HG02642 (cell line): ENCODE measurements around the gene PTGFR.

Source experiments
- ATAC-seq: cut with Tn5 transposase; IDR thresholded peaks from one replicate; pipeline ENCODE4 v1.9.1; 2021; ENCODE audit warnings: mild to moderate bottlenecking; ENCODE audit not compliant: unreplicated experiment, poor library complexity

PTGFR gene

DNA sequence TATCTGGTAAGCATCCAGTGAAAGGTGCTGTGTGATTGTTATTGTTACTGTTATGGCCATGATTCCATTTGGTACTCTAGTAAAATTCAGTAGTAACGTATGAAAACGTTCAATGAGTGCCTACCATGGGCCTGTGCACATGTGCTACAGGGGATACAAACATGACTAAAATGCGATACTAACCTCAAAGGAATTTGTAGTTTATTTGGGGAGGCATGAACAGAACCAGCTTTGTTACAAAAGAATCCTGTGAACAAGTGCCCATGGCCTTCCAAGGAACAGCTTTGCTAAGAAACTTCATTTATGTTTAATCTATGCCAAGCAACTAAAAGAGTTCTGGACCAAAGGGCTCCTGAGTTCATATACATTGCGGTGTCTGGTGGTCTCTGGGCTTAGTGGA lies 28.7 kb downstream of the PTGFR start:
- ATAC-seq, result no peak

DNA sequence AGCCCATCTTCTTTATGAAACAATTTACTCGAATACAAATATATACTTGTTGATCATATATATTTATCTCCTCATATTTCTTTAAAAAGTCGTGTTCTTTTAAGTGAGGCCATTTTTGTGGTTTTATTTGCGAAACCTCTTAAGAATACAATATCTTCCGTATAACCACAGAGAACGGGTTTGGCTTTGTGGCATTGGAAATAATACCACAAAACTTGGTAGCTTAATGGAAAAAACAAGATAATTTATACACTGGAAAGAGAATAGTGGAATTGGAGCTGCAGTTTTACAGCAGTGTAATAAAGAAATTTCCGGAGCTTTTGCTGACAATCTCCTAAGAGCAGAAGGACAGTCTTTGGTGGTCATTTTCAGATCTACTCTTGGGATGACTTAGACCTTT lies 29.4 kb downstream of the PTGFR start:
- no peak for ATAC-seq

GRCh38 chr1:78520843-78521242 lies 30.1 kb downstream of the PTGFR start:
- no peak for ATAC-seq

DNA sequence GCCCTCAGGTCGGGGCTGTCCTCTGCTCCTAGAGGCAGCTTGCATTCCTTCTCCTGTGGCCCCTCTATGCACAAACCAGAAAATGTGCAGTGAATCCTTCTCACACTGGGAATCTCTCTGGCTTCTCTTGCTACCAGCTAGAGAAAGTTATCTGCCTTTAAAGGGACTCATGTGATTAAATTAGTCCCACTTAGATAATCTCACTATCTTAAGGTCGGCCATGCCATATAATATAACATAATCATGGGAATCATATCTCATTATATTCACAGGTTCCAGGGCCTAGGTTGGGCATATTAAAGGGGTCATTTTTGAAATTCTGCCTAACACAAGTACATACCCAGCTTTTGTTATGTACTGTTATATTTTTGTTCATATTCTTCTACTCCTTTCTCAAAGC lies 31.4 kb downstream of the PTGFR start:
- ATAC-seq, result no peak

GRCh38 chr1:78526496-78526895 lies 35.7 kb downstream of the PTGFR start:
- ATAC-seq, result no peak

DNA sequence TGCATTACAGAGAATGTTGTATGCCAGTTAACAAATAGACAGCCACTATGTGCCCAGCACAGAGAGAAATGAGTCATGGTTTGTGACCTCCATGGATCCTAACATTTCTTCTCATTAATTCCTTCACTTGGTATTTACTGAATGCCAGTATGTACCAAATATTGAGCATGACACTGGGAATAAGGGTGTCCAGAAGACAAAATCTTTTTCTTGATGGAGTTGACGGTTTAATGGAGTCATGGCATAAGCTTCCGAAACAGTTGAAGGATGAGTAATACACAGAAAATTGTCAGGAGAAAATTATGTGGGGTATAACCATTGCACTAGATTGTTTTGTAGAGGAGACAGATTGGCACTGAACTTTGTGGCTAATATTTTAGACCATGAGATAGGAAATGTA lies 36.9 kb downstream of the PTGFR start:
- no peak for ATAC-seq

DNA sequence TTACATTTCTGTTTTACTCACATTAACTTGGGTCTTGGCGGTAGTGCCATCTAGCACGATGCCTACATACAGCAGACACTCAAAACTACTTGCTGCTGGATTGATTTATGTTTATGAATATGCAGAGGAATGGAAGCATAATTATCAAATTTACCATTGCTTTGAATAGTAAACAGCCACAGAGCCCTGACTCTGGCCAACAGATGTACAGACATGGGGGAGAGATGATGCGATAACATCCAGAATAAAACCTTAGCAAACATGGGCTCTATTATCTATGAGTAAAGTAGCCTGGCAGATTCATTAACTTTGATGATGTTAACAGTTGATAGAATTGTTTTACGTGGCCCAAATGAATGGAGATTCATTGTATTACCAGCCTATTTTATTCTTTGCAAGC lies 42.8 kb downstream of the PTGFR start:
- ATAC-seq, result no peak

DNA sequence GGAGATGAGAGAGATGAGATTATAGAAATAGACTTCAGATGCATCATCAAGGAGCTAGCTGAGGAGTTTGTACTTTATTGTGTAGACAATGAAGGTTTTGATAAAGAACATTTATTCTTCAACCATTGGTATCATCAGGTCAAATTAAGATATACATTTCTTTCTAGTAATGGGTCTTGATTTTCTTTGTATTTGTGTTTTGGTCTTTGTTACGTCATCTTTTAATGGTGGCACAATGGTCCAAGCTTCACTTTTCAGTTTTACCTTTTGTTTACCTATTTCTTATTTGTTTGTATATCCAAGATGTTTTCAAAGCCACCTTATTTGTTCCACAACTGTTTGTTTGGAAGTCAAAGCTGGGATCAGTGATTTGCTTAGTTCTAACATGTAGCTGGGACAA lies 44.5 kb downstream of the PTGFR start:
- no peak for ATAC-seq

GRCh38 chr1:78536427-78536826 lies 45.7 kb downstream of the PTGFR start:
- ATAC-seq, result no peak

- ATAC-seq, result no peak
Observed at GRCh38 chr1:78540048-78540447, 49.3 kb downstream of the PTGFR start.

DNA sequence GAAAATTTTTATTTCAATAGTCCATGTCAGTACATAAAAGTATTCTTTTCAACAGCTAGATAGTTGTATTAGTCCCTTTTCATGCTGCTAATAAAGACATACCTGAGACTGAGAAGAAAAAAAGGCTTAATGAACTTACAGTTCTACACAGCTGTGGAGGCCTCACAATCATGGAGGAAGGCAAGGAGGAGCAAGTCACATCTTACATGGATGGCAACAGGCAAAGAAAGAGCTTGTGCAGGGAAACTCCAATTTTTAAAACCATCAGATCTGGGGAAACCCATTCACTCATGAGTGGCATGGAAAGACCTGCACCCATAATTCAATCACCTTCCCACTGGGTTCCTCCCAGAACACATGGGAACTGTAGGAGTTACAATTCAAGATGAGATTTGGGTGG lies 50.7 kb downstream of the PTGFR start:
- ATAC-seq, result no peak

- no peak for ATAC-seq
Observed at GRCh38 chr1:78543941-78544643, 53.3 kb downstream of the PTGFR start.

DNA sequence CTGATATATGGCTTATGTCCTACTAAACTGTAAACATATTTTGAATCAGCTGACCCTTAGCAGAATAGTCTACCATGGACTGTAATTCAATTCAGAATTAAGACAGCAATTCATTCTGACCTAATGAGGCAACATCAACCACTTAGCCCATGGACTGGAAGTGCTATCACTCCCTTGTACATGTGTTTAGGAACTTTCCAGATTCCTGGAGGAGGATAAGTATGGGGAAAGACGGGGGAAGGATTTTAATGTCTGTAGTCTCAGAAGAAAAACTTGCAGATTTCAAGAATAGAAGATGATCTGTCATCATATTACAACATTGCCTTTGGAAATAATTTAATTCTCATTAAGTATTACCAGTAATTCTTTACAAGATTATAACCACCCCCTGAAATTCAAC lies 56.3 kb downstream of the PTGFR start:
- ATAC-seq, result no peak

DNA sequence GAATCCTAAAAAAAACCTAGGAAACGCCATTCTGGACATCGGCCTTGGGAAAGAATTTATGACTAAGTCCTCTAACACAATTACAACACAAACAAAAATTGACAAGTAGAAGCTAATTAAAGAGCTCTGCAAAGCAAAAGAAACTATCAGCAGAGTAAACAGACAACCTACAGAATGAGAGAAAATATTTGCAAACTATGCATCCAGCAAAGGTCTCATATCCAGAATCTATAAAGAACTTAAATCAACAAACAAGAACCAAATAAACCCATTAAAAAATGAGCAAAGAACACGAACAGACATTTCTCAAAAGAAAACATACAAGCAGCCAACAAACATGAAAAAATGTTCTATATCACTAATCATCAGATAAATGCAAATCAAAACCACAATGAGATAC lies 58.6 kb downstream of the PTGFR start:
- no peak for ATAC-seq

DNA sequence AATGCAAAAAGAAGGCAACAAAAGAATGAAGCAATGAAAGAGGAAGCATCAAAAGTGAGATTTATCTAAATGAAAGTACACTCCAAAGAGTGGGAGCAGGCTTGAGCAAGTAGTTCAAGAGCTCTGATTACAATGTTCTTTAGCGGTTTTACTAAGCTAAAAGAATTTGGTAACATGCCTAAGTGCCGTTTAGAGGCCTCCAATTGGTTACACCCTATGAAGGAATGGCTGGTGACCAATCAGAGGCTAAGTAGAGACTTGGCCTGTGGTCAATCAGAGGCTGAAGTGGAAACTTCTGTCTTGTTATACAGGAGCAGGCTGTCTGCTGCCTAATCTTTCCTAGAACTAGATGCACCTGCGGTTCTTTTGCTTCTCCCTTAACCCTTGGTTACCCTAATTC lies 59.1 kb downstream of the PTGFR start:
- no peak for ATAC-seq

DNA sequence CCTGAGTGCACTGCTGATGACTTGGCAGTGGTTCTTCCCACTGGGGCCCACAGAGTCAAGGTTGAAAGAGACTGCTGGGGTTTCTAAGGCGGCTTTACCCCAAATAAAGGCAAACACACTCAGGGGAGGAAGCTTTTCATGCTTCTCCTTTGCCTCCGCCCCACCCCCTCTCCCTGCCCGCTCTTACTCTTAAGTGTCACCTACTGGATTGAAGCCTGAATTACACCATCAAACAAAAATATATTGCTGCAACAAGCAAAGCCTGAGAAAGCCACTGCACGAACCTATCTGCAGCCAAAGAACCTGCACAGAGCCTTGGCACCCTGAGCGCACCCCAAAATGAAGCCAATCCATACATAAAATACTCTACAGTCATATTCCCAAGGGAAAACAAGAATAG lies 63.1 kb downstream of the PTGFR start:
- ATAC-seq, result no peak

DNA sequence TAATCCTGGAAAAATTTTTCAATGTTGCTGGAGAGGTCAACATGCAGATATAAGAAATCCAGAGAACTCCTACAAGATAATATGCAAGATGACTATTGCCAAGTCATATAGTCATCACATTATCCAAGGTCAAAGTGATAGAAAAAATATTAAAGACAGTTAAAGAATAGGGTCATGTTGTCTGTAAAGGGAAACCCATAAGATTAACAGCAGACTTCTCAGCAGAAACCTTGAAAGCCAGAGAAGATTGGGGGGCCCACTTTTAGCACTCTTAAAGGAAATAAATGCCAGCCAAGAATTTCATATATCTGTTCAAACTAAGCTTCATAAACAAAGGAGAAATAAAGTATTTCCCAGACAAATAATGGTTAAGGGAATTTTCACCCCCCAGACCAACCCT lies 64.1 kb downstream of the PTGFR start:
- ATAC-seq, result no peak

DNA sequence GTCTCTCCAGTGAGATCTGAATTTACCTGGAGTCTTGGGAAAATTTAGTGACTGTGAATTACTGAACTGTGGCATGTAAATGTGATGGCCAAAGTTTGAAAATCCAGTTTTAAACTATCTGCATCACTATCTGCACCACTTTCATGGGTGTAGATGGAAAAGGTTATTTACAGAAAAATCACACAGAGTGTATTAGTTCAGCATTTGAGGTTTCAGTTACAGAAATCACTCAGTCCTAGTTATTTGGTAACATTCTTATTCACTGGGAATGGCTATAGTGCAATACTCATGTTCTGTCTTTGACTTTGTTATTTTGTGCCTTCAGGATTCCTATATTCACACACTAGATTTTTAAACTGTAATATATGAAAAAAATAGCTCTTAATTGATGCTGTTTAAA lies 68.9 kb downstream of the PTGFR start:
- ATAC-seq, result no peak

DNA sequence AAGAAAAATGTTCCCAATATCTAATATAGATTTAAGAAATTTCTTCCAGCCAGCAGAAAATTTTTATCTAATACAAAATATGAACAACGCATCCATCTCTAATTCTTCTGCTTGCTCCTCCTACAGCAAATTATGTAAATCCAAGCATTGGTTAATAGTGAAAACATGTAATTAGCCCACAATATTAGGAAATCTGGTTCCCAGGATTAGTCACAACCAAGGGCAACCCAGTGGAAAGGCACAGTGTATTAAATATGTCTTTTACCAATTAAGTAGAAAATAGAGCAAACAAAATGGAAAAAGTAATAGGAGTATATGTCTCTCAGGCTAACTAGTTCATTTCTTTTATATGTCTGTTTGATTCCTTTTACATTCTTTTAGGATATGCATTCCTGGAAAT lies 70.0 kb downstream of the PTGFR start:
- no peak for ATAC-seq

- no peak for ATAC-seq
Observed at GRCh38 chr1:78561856-78562255, 71.1 kb downstream of the PTGFR start.

DNA sequence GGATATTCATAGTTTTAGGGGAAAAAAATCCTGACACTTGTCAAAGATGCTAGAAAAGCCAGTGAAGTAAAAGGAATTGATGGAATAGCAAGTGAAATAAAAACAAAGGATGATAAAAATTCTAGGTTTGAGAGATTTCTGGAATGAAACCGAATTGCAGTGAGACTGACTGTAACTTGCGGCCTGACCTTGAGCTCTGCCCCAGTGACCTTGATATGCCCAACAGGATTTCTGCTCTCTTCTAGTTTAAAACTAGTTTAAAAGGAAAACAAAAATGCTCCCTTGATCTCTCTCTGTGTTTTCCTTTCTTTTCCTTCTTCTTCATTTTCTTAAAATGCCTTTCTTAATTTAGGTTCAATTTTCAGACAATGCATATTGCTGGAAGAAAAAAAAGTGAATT lies 74.6 kb downstream of the PTGFR start:
- no peak for ATAC-seq

DNA sequence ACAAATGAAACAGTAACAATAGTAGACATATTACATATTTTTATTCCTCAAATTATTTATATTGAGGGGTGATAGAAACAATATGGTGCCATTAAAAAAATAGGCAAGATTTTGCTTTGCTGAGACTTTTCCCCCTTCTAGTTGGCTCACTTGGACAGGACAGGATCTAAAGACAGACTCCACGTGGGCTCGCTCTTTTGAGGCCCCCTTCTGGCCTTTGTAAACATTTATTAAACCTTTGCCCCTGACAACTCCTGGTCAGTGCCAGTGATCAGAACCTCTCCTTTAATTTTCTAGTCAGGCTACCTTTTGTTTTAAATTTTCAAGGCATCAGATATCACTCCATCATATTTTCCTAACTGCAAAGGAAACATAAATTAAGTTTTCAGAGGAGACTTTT lies 79.8 kb downstream of the PTGFR start:
- no peak for ATAC-seq
